Measurements from ENCODE around the gene ZNF780A.

DNA sequence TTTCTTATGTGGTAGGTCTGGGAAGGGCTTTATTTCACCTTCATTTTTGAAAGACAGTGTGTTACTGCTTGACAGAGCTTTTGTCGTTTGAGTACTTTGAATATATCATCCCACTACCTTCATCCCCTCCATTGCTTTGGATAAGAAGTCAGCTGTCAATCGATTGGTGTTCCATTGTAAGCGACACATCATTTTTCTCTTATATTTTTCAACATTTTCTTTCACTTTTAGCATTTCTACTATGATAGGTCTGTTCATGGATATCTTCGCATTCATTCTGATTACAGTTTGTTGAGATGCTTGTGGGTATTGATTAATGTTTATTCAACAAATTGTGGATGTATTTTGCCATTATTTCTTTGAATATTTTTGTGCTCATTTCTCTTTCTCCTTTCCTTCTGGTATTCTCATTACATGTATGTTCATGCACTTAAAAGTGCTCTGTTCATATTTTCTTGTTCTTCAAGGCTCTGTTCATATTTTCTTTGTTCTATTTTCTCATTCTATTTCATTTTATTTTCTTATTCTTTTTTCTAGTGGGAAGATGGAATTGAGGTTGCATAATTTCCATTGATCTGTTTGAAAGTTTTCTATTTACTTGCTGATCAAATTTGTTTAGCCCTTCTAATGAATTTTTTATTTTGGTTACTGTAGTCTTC is 64.7 kb downstream of the ZNF780A start:
- TF ChIP-seq, protein P1, sequence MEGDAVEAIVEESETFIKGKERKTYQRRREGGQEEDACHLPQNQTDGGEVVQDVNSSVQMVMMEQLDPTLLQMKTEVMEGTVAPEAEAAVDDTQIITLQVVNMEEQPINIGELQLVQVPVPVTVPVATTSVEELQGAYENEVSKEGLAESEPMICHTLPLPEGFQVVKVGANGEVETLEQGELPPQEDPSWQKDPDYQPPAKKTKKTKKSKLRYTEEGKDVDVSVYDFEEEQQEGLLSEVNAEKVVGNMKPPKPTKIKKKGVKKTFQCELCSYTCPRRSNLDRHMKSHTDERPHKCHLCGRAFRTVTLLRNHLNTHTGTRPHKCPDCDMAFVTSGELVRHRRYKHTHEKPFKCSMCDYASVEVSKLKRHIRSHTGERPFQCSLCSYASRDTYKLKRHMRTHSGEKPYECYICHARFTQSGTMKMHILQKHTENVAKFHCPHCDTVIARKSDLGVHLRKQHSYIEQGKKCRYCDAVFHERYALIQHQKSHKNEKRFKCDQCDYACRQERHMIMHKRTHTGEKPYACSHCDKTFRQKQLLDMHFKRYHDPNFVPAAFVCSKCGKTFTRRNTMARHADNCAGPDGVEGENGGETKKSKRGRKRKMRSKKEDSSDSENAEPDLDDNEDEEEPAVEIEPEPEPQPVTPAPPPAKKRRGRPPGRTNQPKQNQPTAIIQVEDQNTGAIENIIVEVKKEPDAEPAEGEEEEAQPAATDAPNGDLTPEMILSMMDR (IDR thresholded peaks at IDR 0.05; ENCODE audit: insufficient read depth, low read length, poor library complexity, severe bottlenecking) = no peak
- no peak for TF ChIP-seq EZH2phosphoT487 (conservative IDR thresholded peaks at IDR 0.05; ENCODE audit: low read length)

Measured in SU-DHL-6 (cell line).